Loucy (cell line): Measurements from ENCODE around the gene MXRA8.

Source experiments
- H2AFZ ChIP-seq: fragments of 200-600 bp; sonication (generic); 2 replicates; pipeline ENCODE4 v1.6.0; 2016; ENCODE audit warnings: antibody characterized with exemption, mild to moderate bottlenecking, low read length, moderate library complexity
- H3F3A ChIP-seq: fragments of 200-600 bp; 2 replicates; pipeline ENCODE4 v1.6.0; 2016; ENCODE audit warnings: antibody characterized with exemption, low read depth, mild to moderate bottlenecking
- H3K27me3 ChIP-seq: fragments of 200-600 bp; sonication (generic); 2 replicates; pipeline ENCODE4 v1.6.1; 2014; ENCODE audit warnings: low read length, mild to moderate bottlenecking; ENCODE audit not compliant: insufficient read depth, poor library complexity, severe bottlenecking
- H3K36me3 ChIP-seq: fragments of 200-600 bp; sonication (generic); 2 replicates; pipeline ENCODE4 v1.6.1; 2016; ENCODE audit warnings: low read length; ENCODE audit not compliant: insufficient read depth
- H3K4me1 ChIP-seq: fragments of 200-600 bp; sonication (generic); 2 replicates; pipeline ENCODE4 v1.5.1; 2014; ENCODE audit warnings: low read length, mild to moderate bottlenecking; ENCODE audit not compliant: insufficient read depth, poor library complexity, severe bottlenecking
- H3K4me2 ChIP-seq: fragments of 200-600 bp; sonication (generic); 2 replicates; pipeline ENCODE4 v1.6.0; 2014; ENCODE audit warnings: antibody characterized with exemption, low read length, low read depth, mild to moderate bottlenecking; ENCODE audit not compliant: poor library complexity, severe bottlenecking
- H3K4me3 ChIP-seq: fragments of 200-600 bp; sonication (generic); 2 replicates; pipeline ENCODE4 v1.5.1; 2014; ENCODE audit warnings: low read length, mild to moderate bottlenecking, mixed read lengths; ENCODE audit not compliant: poor library complexity, severe bottlenecking
- H3K79me2 ChIP-seq: fragments of 200-600 bp; sonication (generic); 2 replicates; pipeline ENCODE4 v1.6.1; 2014; ENCODE audit warnings: low read length; ENCODE audit not compliant: insufficient read depth
- H3K9ac ChIP-seq: fragments of 200-600 bp; sonication (generic); 2 replicates; pipeline ENCODE4 v1.6.0; 2014; ENCODE audit warnings: mild to moderate bottlenecking, low read depth, low read length, moderate library complexity; ENCODE audit not compliant: poor library complexity, severe bottlenecking
- H3K9me2 ChIP-seq: fragments of 200-600 bp; sonication (generic); replicated peaks from 2 replicates; pipeline ENCODE4 v1.6.1; 2016; ENCODE audit warnings: low read depth, low read length, mixed read lengths
- H3K9me3 ChIP-seq: fragments of 200-600 bp; sonication (generic); 2 replicates; pipeline ENCODE4 v1.6.1; 2014; ENCODE audit warnings: mild to moderate bottlenecking, antibody characterized with exemption, low read length, low read depth; ENCODE audit not compliant: insufficient read depth
- H4K20me1 ChIP-seq: fragments of 200-600 bp; sonication (generic); 2 replicates; pipeline ENCODE4 v1.6.0; 2014; ENCODE audit warnings: antibody characterized with exemption, low read length, mild to moderate bottlenecking; ENCODE audit not compliant: insufficient read depth, poor library complexity, severe bottlenecking
- EZH2phosphoT487 ChIP-seq: fragments of 200-600 bp; IDR thresholded peaks from 2 replicates; pipeline ENCODE4 v1.6.1; 2018; ENCODE audit warnings: antibody characterized with exemption, mild to moderate bottlenecking, moderate library complexity, borderline replicate concordance
- TF ChIP-seq, protein P1 (sequence below): fragments of 200-600 bp; sonication (generic); conservative IDR thresholded peaks from 2 replicates; pipeline ENCODE4 v1.5.1; 2014; ENCODE audit warnings: mild to moderate bottlenecking, antibody characterized with exemption, low read length

MXRA8 gene

DNA sequence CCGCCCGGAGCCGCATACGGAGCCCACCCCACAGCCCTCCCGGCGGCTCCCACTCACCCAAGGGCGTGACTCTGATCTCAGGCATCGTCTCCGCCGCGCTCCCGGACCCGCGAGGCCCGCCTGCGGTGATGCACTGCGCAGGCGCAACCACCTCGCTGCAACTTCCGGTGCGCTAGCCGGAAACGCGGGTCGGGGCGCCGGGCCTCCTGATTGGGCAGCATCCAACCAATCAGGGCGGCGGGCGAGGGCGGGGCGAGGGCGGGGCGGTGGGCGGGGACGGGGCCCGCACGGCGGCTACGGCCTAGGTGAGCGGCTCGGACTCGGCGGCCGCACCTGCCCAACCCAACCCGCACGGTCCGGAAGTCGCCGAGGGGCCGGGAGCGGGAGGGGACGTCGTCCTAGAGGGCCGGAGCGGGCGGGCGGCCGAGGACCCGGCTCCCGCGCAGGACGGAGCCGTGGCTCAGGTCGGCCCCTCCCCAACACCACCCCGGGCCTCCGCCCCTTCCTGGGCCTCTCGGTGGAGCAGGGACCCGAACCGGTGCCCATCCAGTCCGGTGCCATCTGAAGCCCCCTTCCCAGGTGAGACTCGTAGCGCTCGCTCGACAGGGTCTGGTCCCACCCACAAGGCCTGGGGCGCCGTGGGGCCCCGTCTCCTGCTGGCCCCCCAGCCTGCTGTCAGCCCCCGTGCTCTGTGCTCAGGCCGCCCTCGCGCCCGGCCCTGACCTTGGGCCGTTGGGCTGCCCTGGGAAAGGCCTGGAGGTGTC is 33.6 kb downstream of the MXRA8 start, which contains the start of the genes CPTP and INTS11:
Gene CPTP, plus strand, starts transcription at position 279 of the 764 bp plus-strand sequence. CDS start 2,109 bp downstream, outside the sequence.
Gene INTS11, minus strand, starts transcription at position 137 of the 764 bp plus-strand sequence. Its CDS starts 52 bp downstream, at position 85.
- Histone ChIP-seq H3K4me2 (peak within 1 kb of the TSS; percentile 95), H3K79me2 (peaks cover 64% of the 10 kb centered on the region), H3K9me3 (no peaks in the 10 kb centered on the region), H3F3A (no peaks in the 10 kb centered on the region), H3K27me3 (no peaks in the 10 kb centered on the region), H3K4me3 (peak within 1 kb of the TSS; percentile 100), H3K9ac (peak within 1 kb of the TSS; percentile 96), H3K36me3 (no peaks in the 10 kb centered on the region), H4K20me1 (peaks cover 53% of the 10 kb centered on the region), H3K4me1 (peaks cover 37% of the 10 kb centered on the region), H2AFZ (peak within 1 kb of the TSS; percentile 95), H3K9me2 (no peaks in the 10 kb centered on the region)
- no peak for TF ChIP-seq EZH2phosphoT487
- TF ChIP-seq, protein P1, sequence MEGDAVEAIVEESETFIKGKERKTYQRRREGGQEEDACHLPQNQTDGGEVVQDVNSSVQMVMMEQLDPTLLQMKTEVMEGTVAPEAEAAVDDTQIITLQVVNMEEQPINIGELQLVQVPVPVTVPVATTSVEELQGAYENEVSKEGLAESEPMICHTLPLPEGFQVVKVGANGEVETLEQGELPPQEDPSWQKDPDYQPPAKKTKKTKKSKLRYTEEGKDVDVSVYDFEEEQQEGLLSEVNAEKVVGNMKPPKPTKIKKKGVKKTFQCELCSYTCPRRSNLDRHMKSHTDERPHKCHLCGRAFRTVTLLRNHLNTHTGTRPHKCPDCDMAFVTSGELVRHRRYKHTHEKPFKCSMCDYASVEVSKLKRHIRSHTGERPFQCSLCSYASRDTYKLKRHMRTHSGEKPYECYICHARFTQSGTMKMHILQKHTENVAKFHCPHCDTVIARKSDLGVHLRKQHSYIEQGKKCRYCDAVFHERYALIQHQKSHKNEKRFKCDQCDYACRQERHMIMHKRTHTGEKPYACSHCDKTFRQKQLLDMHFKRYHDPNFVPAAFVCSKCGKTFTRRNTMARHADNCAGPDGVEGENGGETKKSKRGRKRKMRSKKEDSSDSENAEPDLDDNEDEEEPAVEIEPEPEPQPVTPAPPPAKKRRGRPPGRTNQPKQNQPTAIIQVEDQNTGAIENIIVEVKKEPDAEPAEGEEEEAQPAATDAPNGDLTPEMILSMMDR, result no peak

DNA sequence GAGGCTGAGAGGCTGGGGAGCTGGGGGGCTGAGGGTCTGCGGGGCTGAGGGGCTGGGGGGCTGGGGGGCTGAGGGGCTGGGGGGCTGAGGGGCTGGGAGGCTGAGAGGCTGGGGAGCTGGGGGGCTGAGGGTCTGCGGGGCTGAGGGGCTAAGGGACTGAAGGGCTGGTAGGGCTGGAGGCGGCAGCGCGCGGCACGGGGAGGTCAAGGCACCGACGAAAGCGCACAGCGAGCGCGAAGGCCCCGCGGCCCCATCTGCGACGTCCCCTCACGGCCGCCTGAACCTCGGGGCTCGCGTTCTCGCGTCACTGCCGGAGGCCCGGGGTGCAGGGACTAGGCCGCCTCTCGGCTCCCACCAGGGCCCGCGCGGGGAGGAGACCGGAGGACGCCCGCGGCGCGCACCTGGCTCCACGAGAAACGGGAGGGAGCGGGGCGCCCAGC is 34.3 kb downstream of the MXRA8 start:
- H3K9me3 ChIP-seq, result no peaks in the 10 kb centered on the region
- peaks cover 70% of the 10 kb centered on the region for H3K79me2 ChIP-seq
- peak overlapping the region; percentile 87; the same call in 1 of the 2 replicates for H2AFZ ChIP-seq
- peak overlapping the region; percentile 96 for H3K9ac ChIP-seq
- TF ChIP-seq EZH2phosphoT487, result no peak
- TF ChIP-seq, protein P1, result no peak
- H3K27me3 ChIP-seq, result no peaks in the 10 kb centered on the region
- H3K36me3 ChIP-seq, result no peaks in the 10 kb centered on the region
- peak overlapping the region; percentile 100 for H3K4me3 ChIP-seq
- peaks cover 38% of the 10 kb centered on the region for H3K4me1 ChIP-seq
- no peaks in the 10 kb centered on the region for H3K9me2 ChIP-seq
- H3K4me2 ChIP-seq, result peak overlapping the region; percentile 53
- no peaks in the 10 kb centered on the region for H3F3A ChIP-seq
- H4K20me1 ChIP-seq, result peaks cover 53% of the 10 kb centered on the region

DNA sequence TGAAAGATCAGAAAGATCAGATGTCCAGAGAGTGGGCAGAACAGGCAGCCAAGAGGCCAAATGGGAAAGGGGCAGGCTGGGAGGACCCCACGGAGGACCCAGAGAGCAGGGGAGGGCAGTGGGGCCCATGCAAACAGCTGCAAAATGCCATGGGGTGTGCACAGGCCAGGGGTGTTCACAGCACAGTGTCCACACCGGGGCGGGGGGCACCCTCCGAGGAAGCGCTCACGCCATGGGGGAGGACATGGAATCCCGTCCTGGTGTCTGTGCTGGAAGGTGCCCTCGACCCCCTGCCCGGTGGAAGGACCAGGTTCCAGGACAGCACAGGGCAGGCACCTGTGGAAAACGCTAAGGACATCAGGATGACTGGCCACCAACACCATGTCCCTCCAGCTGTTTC is 35.4 kb downstream of the MXRA8 start:
- peak overlapping the region; percentile 67 for H3K4me3 ChIP-seq
- TF ChIP-seq, protein P1, result no peak
- TF ChIP-seq EZH2phosphoT487, result no peak

More for the DNA sequence above, 35.4 kb downstream of the MXRA8 start:
- H3K4me1 ChIP-seq, result peaks cover 38% of the 10 kb centered on the region
- H3K79me2 ChIP-seq, result peaks cover 73% of the 10 kb centered on the region
- H3K4me2 ChIP-seq, result peak overlapping the region; percentile 85
- no peaks in the 10 kb centered on the region for H3K9me3 ChIP-seq
- H2AFZ ChIP-seq, result no peak overlapping the region
- peaks cover 65% of the 10 kb centered on the region for H4K20me1 ChIP-seq
- no peaks in the 10 kb centered on the region for H3F3A ChIP-seq
- H3K27me3 ChIP-seq, result no peaks in the 10 kb centered on the region
- peak overlapping the region; percentile 62 for H3K9ac ChIP-seq
- H3K9me2 ChIP-seq, result no peaks in the 10 kb centered on the region
- no peaks in the 10 kb centered on the region for H3K36me3 ChIP-seq
